ENCODE measurements around the gene STYXL2. TPM values are rescaled to one million over a fixed set of nuclear protein-coding genes. Genes with fewer than 3 reads are reported as not detected.
A peak's percentile ranks its signal among the peaks of the same experiment; 100 is the strongest.

STYXL2 gene
- total and polyA plus RNA-seq, 9 of the 15 experiments (the other 6 are each of a cell fraction or from before 2014, with no cell fraction given): not detected

DNA sequence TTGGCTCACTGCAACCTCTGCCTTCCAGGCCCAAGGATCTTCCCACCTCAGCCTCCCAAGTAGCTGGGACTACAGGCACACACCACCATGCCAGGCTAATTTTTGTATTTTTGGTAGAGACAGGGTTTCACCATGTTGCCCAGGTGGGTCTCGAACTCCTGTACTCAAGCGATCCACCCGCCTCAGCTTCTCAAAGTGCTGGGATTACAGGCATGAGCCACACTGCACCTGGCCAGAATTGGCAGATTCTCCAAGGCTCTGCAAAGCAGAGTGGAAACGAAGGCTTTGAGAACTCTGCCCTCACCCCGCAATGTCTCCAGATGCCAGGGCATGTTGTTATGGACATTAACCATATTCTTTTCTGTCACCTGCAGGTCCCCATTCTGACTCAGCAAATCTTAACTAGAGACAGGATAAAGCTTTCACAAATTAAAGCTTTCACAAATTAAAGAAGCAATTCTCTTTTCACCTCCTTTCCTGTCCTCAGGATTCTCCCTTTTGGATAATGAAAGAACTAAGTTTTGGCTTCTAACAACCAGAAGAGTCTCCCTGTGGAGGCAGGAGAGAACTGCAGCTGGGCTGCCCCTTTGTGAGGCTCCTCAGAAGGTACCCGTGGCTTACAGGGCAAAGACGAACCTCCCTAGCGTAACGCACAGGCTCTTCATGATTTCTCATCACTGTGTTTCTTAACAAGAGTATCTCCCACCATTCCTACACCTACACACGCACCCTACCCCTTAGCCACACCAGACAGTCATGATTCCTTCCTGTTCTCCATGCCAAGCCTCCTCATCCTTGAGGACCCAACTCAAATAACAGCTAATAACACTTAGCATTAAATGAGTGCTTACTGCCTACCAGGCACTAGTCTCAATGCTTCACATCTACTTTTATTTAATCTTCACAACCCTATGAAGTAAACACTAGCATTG is 33.5 kb upstream of the STYXL2 start:
- POLR2A ChIA-PET: interaction anchor here (0.6 to 3.7 kb wide), 3 partner anchors 10 to 256 kb away, joined by 3 to 11 read pairs (median 3); no protein-coding TSS in a partner anchor
- Histone ChIP-seq H4K20me1 (replicated peaks; ENCODE audit: control insufficient read depth, insufficient read depth, low read length) (no peaks in the 10 kb centered on the region; the same call in 1 of the 2 replicates), H2AFZ (ENCODE audit: low read depth, low read length) (no peak overlapping the region), H3K9me3 (replicated peaks; ENCODE audit: control insufficient read depth, insufficient read depth, low read depth, low read length) (no peaks in the 10 kb centered on the region), H3K4me2 (ENCODE audit: insufficient read depth, low read length) (no peak overlapping the region), H3K79me2 (ENCODE audit: control insufficient read depth, insufficient read depth, low read length) (no peaks in the 10 kb centered on the region), H3K27ac (ENCODE audit: extremely low read depth, low read depth, low read length) (no peak overlapping the region), H3K9me1 (ENCODE audit: control insufficient read depth, insufficient read depth, low read length) (no peaks in the 10 kb centered on the region), H3K27me3 (ENCODE audit: control insufficient read depth in 2 of 2, insufficient read depth in 2 of 2, low read length in 2 of 2) (peaks cover 13 to 30% of the 10 kb centered on the region in 2 experiments; a peak in 4 of 5 replicates), H3K4me1 (replicated peaks in 1 of 2; ENCODE audit: control insufficient read depth in 2 of 2, insufficient read depth in 2 of 2, low read length in 2 of 2) (peaks cover 4 to 10% of the 10 kb centered on the region in 2 experiments; a peak in 3 of 5 replicates), H3K4me3 (no peak overlapping the region), H3K36me3 (ENCODE audit: control insufficient read depth, insufficient read depth, low read length) (no peaks in the 10 kb centered on the region), H3K9ac (ENCODE audit: insufficient read depth in 1 of 2, low read depth in 2 of 2, low read length in 2 of 2) (no peak overlapping the region)
- FAIRE-seq (no peak), DNase-seq (ENCODE audit: extremely low read depth in 1 of 4, low spot score in 3 of 4) (peak in 2 of 4 experiments; percentile 26 to 32), ATAC-seq (peak; percentile 17; the same call in 1 of the 3 replicates)
- in situ Hi-C loops (cut with MboI) (loop anchor here (10.0 kb wide), 1 partner anchor 634 kb away; no protein-coding TSS in a partner anchor), intact Hi-C loops (cut with micrococcal nuclease) (no loop called here)
- TF ChIP-seq RAD21 (CRISPR knock-in tag; conservative IDR thresholded peaks at IDR 0.05 in 1 of 2, IDR thresholded peaks at IDR 0.05 in 1 of 2) (peak in 1 of 2 experiments; percentile 16; a peak in 1 of 4 replicates), GTF2E2 (tag; IDR thresholded peaks at IDR 0.05) (no peak), ZNF316 (IDR thresholded peaks at IDR 0.05) (peak; percentile 64), C11orf30 (IDR thresholded peaks at IDR 0.05; ENCODE audit: low read depth) (0 out of 2 replicates have a peak, but pooled peaks have one; percentile 30)
- TF ChIP-seq, protein P1, sequence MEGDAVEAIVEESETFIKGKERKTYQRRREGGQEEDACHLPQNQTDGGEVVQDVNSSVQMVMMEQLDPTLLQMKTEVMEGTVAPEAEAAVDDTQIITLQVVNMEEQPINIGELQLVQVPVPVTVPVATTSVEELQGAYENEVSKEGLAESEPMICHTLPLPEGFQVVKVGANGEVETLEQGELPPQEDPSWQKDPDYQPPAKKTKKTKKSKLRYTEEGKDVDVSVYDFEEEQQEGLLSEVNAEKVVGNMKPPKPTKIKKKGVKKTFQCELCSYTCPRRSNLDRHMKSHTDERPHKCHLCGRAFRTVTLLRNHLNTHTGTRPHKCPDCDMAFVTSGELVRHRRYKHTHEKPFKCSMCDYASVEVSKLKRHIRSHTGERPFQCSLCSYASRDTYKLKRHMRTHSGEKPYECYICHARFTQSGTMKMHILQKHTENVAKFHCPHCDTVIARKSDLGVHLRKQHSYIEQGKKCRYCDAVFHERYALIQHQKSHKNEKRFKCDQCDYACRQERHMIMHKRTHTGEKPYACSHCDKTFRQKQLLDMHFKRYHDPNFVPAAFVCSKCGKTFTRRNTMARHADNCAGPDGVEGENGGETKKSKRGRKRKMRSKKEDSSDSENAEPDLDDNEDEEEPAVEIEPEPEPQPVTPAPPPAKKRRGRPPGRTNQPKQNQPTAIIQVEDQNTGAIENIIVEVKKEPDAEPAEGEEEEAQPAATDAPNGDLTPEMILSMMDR (IDR thresholded peaks at IDR 0.05 in 2 of 3, conservative IDR thresholded peaks at IDR 0.05 in 1 of 3; ENCODE audit: insufficient read depth in 2 of 3, low read depth in 1 of 3, low read length in 3 of 3): peak in 2 of 3 experiments; percentile 23 to 37; a peak in 2 of 6 replicates
- WGBS (ENCODE audit: insufficient coverage, low coverage, missing lambda C conversion rate): 20% methylated on average over 10 of the region's 10 CpGs
- no TSS peak for BruUV-seq (replicated peaks)
- CTCF ChIA-PET (ENCODE audit: low intra/inter-chr PET ratio): interaction anchor here (0.9 to 3.8 kb wide), 3 partner anchors 149 to 481 kb away, joined by 4 to 32 read pairs (median 4); no protein-coding TSS in a partner anchor
